HG03097 (cell line): ENCODE results near the gene POFUT2.

Source experiments
- ATAC-seq: cut with Tn5 transposase; IDR thresholded peaks from one replicate; pipeline ENCODE4 v1.9.1; 2021; ENCODE audit not compliant: unreplicated experiment, low FRiP score

The POFUT2 gene

DNA sequence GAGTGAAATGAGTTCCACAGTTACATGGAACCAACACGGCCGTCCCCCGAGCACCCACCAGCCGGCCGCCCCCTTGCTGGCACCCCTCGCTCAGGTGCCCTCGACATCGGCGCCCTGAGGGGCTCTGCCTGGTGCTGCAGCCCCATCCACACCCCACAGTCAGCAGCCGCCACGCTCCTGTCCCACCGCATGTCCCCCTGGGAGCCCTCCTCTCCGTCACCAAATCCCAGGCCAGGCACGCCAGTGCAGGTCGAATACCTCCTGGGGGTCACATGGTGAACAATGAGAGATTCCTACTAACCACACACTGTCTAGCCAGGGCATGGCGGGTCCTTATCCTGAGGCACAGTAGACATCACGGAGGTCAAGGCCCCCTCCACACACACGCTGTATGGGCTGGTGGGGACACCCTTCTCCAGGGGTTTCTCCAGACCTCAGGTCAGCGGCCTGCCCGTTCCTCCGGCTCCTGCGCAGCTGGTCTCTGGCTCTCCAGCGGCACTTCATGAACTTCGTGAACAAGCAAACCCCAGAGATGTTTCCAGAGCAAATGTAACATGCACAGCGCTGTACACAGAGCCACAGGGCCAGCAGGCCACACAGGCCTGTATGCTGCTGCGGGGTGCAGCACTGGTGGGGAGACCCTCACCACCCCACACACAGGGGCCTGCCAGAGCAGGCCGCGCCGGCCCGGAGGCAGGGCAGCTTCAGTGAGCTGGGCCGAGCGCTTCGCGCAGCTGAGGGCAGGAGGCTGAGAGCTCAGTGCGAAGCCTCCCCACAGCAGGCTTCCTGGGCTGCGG is 21.8 kb downstream of the POFUT2 start:
- no peak for ATAC-seq

GRCh38 chr21:45264912-45265515 is 22.7 kb downstream of the POFUT2 start:
- no peak for ATAC-seq

DNA sequence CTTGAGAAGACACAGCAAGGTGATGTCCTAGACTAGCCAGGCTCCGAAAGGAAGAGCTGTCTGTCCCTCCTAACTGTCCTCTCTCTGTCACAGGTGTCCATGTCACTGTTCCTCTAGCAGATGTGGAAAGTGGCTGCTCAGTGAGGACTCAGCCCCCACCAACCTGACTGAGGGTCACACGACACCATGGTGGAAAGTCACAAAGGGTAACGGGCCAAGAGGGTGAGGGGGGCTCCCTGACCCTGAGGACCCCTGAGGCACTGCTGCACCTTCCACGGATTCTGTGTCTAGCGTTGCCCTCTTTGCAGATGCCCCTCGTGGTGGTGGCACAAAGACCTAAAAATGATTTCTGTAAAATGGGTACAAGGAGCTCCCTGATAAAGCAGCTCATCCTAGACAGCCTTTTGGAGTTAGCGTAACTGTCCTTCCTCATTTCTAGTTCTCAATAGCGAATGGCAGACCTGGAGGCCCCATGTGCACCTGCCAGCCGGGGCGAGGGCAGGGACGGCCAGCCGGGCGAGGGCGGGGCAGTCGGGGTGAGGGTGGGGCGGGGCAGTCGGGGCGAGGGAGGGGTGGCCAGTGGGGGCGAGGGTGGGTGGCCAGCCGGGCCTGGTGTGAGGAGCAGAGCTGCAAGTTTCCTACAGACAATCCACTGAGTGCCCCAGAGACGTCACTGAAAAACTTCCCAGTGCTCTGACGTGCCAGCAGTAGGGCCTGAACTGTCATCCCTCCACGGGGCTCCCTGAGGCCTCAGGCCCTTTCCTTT is 23.4 kb downstream of the POFUT2 start:
- no peak for ATAC-seq

DNA sequence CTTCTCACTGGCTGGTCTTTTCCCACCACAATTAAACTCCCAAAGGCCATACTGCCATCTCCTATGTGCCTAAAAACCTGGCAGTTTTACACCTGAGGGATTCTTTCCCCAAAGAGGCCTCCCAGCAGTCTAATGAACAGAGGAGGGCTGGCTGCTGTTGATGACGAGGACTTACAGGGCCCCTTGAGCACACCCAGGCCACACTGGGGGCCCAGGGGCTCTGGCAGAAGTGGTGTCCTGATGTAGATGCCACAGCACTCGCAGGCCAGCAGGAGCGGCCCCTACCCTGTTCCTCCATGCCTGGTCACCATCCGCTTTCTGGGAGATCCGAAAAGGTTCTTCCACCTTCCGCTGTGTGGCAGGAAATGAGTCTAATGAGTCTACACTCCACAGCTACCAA is 24.2 kb downstream of the POFUT2 start:
- no peak for ATAC-seq

DNA sequence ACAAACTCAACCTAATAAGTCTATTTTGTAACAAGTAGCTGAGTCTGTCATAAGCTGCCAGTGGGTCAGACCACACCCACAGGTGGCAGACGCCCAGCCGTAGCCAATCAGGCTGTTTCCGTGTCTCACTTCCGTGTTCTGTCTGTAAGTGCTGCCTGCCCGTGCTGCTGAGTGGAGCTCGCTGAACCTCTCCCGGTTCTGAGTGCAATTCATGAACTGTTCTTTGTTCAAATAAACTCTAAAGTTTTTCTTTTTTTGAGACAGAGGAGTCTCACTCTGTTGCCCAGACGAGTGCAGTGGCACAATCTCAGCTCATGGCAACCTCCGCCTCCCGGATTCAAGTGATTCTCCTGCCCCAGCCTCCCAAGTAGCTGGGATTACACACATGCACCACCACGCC is 25.1 kb downstream of the POFUT2 start:
- no peak for ATAC-seq

- no peak for ATAC-seq
Observed at GRCh38 chr21:45262041-45262581, 25.6 kb downstream of the POFUT2 start.

- no peak for ATAC-seq
Observed at GRCh38 chr21:45261093-45261492, 26.6 kb downstream of the POFUT2 start.

- no peak for ATAC-seq
Observed at GRCh38 chr21:45260191-45260825, 27.4 kb downstream of the POFUT2 start.

- no peak for ATAC-seq
Observed at GRCh38 chr21:45259206-45259840, 28.4 kb downstream of the POFUT2 start.

DNA sequence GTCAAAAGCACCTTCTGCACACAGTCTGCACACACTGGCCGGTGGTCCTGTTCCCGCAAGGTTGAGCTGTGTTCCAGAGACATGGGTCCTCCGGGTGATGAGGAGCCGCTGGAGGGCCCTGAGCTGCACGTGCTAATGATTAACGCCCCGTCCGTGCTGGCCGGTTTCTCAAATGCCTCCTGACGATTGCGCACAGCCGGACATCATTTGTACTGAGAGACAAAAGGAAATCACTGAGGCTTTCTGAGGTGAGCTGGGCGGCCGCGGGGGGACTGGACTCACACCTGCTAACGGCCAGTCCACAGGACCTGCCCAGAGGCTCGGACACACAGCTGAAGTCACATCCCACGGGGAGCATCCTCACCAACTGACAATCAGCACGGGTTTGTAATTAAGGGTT is 29.2 kb downstream of the POFUT2 start:
- ATAC-seq = no peak

DNA sequence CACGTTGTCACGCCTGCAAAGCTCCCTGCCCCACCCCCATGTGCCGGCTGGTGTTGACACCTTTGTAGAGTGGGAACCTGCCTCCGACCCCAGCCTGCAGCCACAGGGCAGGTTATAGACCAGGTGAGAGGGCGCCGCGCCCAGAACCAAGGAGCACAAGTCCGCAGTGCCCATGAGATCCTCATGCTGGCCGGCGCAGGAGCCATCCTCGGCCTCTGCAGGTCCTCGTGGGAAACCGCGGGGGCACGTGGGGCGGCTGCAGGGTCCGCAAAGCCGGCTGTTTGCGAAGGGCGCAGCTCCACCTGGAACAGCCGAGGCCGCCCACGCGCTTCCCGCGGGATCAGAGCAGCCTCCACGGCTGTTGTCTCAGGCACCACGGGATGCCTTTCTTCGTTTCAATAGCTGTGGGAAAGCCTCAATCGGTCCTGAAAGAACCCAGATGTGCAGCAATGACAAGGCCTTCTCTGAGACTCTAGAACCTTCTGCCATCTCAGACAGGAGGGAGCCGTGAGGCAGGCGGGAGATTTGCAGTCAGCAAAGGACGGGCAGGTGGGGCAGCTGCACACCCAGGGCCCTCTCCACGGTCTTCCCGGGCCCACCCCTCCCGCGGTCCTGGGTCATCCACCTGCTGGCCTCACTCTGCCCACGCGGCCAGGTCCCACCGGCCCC is 29.9 kb downstream of the POFUT2 start:
- ATAC-seq = no peak

GRCh38 chr21:45256912-45257672 is 30.6 kb downstream of the POFUT2 start:
- no peak for ATAC-seq

- no peak for ATAC-seq
Observed at GRCh38 chr21:45256021-45256911, 31.4 kb downstream of the POFUT2 start.

DNA sequence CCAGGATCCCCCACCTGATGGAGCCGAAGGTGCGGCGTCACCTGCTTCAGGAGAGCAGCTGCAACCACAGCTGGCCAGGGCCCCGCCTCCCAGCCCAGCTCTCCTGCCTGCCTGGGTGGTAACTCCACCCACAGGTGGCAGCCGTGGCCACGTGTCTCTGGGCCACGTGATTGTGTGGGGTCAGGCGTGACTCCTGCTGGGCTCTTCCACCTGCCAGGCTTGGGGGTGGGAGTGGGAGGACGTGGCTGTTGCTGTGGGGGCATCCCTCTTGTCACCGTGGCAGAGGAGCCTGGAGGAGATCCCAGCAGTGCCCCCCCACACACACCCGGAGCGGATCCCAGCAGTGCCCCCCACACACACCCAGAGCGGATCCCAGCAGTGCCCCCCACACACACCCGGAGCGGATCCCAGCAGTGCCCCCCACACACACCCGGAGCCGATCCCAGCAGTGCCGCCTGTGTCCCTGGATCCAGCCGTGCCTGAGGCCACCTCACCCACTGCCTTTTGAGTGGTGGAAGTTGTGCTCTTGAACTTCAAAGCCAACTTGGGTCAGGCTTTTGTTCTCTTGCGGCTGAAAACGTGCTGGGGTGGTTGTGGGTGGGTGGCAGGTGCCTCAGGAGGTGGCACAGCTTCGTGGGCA is 32.2 kb downstream of the POFUT2 start:
- no peak for ATAC-seq

DNA sequence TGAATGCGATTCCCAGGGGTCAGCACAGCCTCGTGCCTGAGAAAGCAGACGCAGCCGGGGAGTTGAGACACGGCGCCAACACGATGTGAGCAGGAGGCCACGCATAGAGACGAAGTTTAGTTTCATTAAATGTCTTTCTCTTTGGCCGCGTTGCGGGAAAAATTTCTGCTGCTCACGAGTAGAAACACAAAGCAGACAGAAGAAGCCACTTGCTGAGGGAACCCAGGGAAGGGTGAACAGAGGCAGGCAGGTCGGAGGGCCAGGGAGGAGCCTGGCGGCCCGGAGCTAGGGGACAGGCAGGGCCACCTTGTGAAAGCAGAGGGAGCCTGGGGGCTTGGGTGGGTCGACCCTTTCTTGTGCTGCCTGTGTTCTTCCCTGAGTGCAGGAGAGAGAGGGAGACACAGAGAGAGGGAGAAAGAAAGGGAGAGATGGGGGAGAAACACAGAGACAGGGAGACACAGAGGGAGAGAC is 33.2 kb downstream of the POFUT2 start:
- ATAC-seq = no peak

- ATAC-seq = no peak
Observed at GRCh38 chr21:45253633-45254459, 33.8 kb downstream of the POFUT2 start.

DNA sequence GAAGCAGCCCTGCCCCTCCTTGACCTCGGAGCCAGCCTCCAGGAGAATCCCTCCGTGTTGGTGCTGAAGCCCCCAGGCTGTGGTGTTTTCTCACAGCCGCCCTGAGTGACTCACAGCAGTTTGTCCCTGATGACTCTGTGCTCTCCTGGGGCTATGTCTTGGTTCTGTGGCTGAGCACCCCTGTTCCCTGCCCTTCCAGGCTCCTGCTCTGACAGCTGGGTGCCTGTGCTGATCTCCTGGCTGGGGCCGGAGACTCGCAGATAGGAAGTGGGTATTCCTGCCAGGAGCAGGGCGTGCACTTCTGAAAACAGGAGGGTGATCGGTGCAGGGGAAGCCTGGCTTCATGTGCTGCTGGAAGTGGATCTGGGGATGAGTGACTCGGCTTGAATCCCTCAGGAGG is 34.5 kb downstream of the POFUT2 start:
- no peak for ATAC-seq
